ENCODE measurements around the gene FAM98A. TPM values are rescaled to one million over a fixed set of nuclear protein-coding genes. Genes with fewer than 3 reads are reported as not detected.

FAM98A gene
- total and polyA plus RNA-seq, 10 of the 15 experiments (the other 5 are each of a cell fraction or from before 2014, with no cell fraction given) = 29.7 to 231 (median 80.2) TPM

DNA sequence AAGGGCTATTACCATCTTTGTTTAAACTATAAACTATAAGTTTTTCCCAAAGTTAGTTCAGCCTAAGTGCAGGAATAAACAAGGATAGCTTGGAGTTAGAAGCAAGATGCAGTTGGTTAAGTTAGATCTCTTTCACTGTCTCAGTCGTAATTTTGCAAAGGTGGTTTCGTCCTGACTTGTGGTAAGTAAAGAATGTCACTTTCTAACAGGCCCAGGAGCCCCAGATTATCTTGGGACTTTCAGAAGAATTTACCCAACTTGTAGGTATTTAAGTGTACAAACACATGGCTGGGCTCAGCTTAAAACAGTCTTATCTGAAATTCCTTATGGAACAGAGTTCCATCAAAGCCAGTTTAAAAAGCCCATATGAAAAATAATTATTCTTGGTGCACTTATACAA, 18.3 kb upstream of the FAM98A start:
- ChIA-PET CTCF (no interaction called here), SMC1A (ENCODE audit: uncharacterized antibody, unreplicated experiment) (no interaction called here), RAD21 (ENCODE audit: unreplicated experiment) (interaction anchor here (0.8 to 1.1 kb wide), 2 partner anchors 16 to 18 kb away, joined by 3 read pairs; partner anchors contain the start of gene FAM98A), POLR2A (no interaction called here)
- peak overlapping the region; percentile 39; the same call in 1 of the 2 replicates for H3K27ac ChIP-seq (ENCODE audit: control insufficient read depth, insufficient read depth)
- in situ Hi-C loops (cut with MboI) (no loop called here), intact Hi-C loops (cut with micrococcal nuclease; ENCODE audit: unreplicated experiment) (no loop called here)
- ATAC-seq (peak; percentile 76), FAIRE-seq (no peak), DNase-seq (ENCODE audit: low read depth, low spot score) (no peak)
- no peaks in the 10 kb centered on the region for H3K36me3 ChIP-seq (ENCODE audit: control insufficient read depth in 2 of 2, insufficient read depth in 2 of 2, low read length in 1 of 2)
- H3K4me1 ChIP-seq (ENCODE audit: control insufficient read depth, insufficient read depth, low read length) = no peaks in the 10 kb centered on the region; the same call in 1 of the 2 replicates
- BruUV-seq (replicated peaks) = no TSS peak
- no peak overlapping the region for H3K4me3 ChIP-seq
- no peaks in the 10 kb centered on the region for H3K27me3 ChIP-seq (replicated peaks in 1 of 2; ENCODE audit: control insufficient read depth in 2 of 2, insufficient read depth in 2 of 2, low read length in 1 of 2)
- H3K79me2 ChIP-seq (ENCODE audit: control insufficient read depth, insufficient read depth, low read length) = no peaks in the 10 kb centered on the region
- H4K20me1 ChIP-seq (ENCODE audit: control insufficient read depth, insufficient read depth) = no peaks in the 10 kb centered on the region
- H3K4me2 ChIP-seq (ENCODE audit: control insufficient read depth, insufficient read depth) = peak overlapping the region; percentile 13; the same call in 1 of the 2 replicates
- TF ChIP-seq RCOR1 (conservative IDR thresholded peaks at IDR 0.05; ENCODE audit: low read depth, low read length) = no peak
- peak; percentile 41; the same call in 1 of the 2 replicates for TF ChIP-seq RUNX3 (IDR thresholded peaks at IDR 0.05; ENCODE audit: low read length)
- no peak for TF ChIP-seq BCL11A (IDR thresholded peaks at IDR 0.05; ENCODE audit: low read depth, low read length)
- TF ChIP-seq TAF1 (IDR thresholded peaks at IDR 0.05; ENCODE audit: borderline replicate concordance, low read depth, low read length) = no peak
- TF ChIP-seq FOXM1 (IDR thresholded peaks at IDR 0.05; ENCODE audit: low read depth, low read length) = no peak
- TF ChIP-seq NFIC (IDR thresholded peaks at IDR 0.05; ENCODE audit: low read depth, low read length) = 0 out of 2 replicates have a peak, but pooled peaks have one; percentile 3
- TF ChIP-seq MTA2 (IDR thresholded peaks at IDR 0.05; ENCODE audit: low read depth) = no peak
- TF ChIP-seq SP1 (IDR thresholded peaks at IDR 0.05; ENCODE audit: low read depth, low read length) = no peak
- peak overlapping the region; percentile 24 for H2AFZ ChIP-seq (ENCODE audit: control insufficient read depth, low read depth, low read length)
- peaks cover 5% of the 10 kb centered on the region; the same call in 2 of the 3 replicates for H3K9me3 ChIP-seq (replicated peaks; ENCODE audit: control insufficient read depth, insufficient read depth, low read length)
- H3K9ac ChIP-seq (ENCODE audit: control insufficient read depth, insufficient read depth, low read length) = no peak overlapping the region
- 0% methylated on average over 2 of the region's 2 CpGs for WGBS (ENCODE audit: insufficient coverage, insufficient replicate concordance, low lambda C conversion rate, missing lambda C conversion rate)

DNA sequence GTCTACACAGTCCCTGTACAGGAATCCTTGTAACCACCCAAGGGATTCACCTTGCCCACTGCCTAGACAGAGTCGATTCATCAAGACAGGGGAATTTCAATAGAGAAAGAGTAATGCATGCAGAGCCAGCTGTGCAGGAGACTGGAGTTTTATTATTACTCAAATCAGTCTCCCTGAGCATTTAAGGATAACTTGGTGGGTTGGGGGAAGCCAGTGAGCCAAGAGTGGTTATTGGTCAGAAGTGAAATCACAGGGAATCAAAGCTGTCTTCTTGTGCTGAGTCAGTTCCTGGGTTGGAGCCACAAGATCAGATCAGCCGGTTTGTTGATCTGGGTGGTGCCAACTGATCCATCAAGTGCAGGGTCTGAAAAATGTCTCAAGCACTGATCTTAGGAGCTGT, 17.8 kb upstream of the FAM98A start:
- ChIA-PET POLR2A (no interaction called here), RAD21 (ENCODE audit: unreplicated experiment) (interaction anchor here (0.8 to 1.1 kb wide), 2 partner anchors 15 to 17 kb away, joined by 3 read pairs; partner anchors contain the start of gene FAM98A), SMC1A (ENCODE audit: uncharacterized antibody, unreplicated experiment) (interaction anchor here (0.6 kb wide), 1 partner anchor 799 kb away, joined by 3 read pairs; no protein-coding TSS in a partner anchor), CTCF (interaction anchor here (0.6 kb wide), 1 partner anchor 228 kb away, joined by 3 read pairs; no protein-coding TSS in a partner anchor)
- WGBS (ENCODE audit: insufficient coverage, insufficient replicate concordance, low lambda C conversion rate, missing lambda C conversion rate) = 4% methylated on average over 2 of the region's 2 CpGs
- no peaks in the 10 kb centered on the region for H3K27me3 ChIP-seq (replicated peaks in 1 of 2; ENCODE audit: control insufficient read depth in 2 of 2, insufficient read depth in 2 of 2, low read length in 1 of 2)
- H3K4me1 ChIP-seq (ENCODE audit: control insufficient read depth, insufficient read depth, low read length) = no peaks in the 10 kb centered on the region; the same call in 1 of the 2 replicates
- H3K4me2 ChIP-seq (ENCODE audit: control insufficient read depth, insufficient read depth) = peak overlapping the region; percentile 13; the same call in 1 of the 2 replicates
- BruUV-seq (replicated peaks) = no TSS peak
- H3K9me3 ChIP-seq (replicated peaks; ENCODE audit: control insufficient read depth, insufficient read depth, low read length) = peaks cover 5% of the 10 kb centered on the region; the same call in 2 of the 3 replicates
- H3K36me3 ChIP-seq (ENCODE audit: control insufficient read depth in 2 of 2, insufficient read depth in 2 of 2, low read length in 1 of 2) = no peaks in the 10 kb centered on the region
- ATAC-seq (peak; percentile 82), DNase-seq (ENCODE audit: low read depth, low spot score) (peak; percentile 35), FAIRE-seq (peak; percentile 84)
- peak overlapping the region; percentile 39; the same call in 1 of the 2 replicates for H3K27ac ChIP-seq (ENCODE audit: control insufficient read depth, insufficient read depth)
- intact Hi-C loops (cut with micrococcal nuclease; ENCODE audit: unreplicated experiment) = no loop called here
- no peak overlapping the region for H3K9ac ChIP-seq (ENCODE audit: control insufficient read depth, insufficient read depth, low read length)
- no peak overlapping the region for H3K4me3 ChIP-seq
- no peaks in the 10 kb centered on the region for H3K79me2 ChIP-seq (ENCODE audit: control insufficient read depth, insufficient read depth, low read length)
- H2AFZ ChIP-seq (ENCODE audit: control insufficient read depth, low read depth, low read length) = peak overlapping the region; percentile 24
- no peaks in the 10 kb centered on the region for H4K20me1 ChIP-seq (ENCODE audit: control insufficient read depth, insufficient read depth)
- in situ Hi-C loops (cut with MboI) = no loop called here
- no peak for TF ChIP-seq SP1 (IDR thresholded peaks at IDR 0.05; ENCODE audit: low read depth, low read length)
- no peak for TF ChIP-seq CBX5 (IDR thresholded peaks at IDR 0.05; ENCODE audit: low read depth)
- TF ChIP-seq MXI1 (IDR thresholded peaks at IDR 0.05; ENCODE audit: low read depth, low read length) = no peak
- no peak for TF ChIP-seq SUPT20H (IDR thresholded peaks at IDR 0.05; ENCODE audit: borderline replicate concordance, control insufficient read depth, low read depth, low read length)
- TF ChIP-seq KAT2A (conservative IDR thresholded peaks at IDR 0.05; ENCODE audit: control insufficient read depth, low read depth, low read length) = no peak
- no peak for TF ChIP-seq TCF3 (IDR thresholded peaks at IDR 0.05; ENCODE audit: borderline replicate concordance, insufficient read depth, low read depth, low read length)
- TF ChIP-seq BMI1 (IDR thresholded peaks at IDR 0.05; ENCODE audit: borderline replicate concordance) = no peak
- TF ChIP-seq ZNF217 (IDR thresholded peaks at IDR 0.05) = no peak
- no peak for TF ChIP-seq FOXK2 (IDR thresholded peaks at IDR 0.05)
- TF ChIP-seq, protein P1, sequence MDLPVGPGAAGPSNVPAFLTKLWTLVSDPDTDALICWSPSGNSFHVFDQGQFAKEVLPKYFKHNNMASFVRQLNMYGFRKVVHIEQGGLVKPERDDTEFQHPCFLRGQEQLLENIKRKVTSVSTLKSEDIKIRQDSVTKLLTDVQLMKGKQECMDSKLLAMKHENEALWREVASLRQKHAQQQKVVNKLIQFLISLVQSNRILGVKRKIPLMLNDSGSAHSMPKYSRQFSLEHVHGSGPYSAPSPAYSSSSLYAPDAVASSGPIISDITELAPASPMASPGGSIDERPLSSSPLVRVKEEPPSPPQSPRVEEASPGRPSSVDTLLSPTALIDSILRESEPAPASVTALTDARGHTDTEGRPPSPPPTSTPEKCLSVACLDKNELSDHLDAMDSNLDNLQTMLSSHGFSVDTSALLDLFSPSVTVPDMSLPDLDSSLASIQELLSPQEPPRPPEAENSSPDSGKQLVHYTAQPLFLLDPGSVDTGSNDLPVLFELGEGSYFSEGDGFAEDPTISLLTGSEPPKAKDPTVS (IDR thresholded peaks at IDR 0.05; ENCODE audit: low read depth, low read length) = no peak
- TF ChIP-seq IKZF1 (conservative IDR thresholded peaks at IDR 0.05) = 0 out of 2 replicates have a peak, but pooled peaks have one; percentile 17
- TF ChIP-seq NRF1 (conservative IDR thresholded peaks at IDR 0.05; ENCODE audit: low read depth, low read length) = no peak
